K562 (cell line): ENCODE data around the gene APOO. TPM values are rescaled to one million over a fixed set of nuclear protein-coding genes. Genes with fewer than 3 reads are reported as not detected.

Experiments used
- ETS2 ChIP-seq: IDR thresholded peaks from 2 replicates; pipeline ENCODE4 v1.6.1; 2016; ENCODE audit warnings: borderline replicate concordance, missing genetic modification characterization, mild to moderate bottlenecking, moderate library complexity, missing compliant biosample characterization; ENCODE audit not compliant: poor library complexity, severe bottlenecking
- HMGXB4 ChIP-seq: sonication (generic); formaldehyde crosslinking; IDR thresholded peaks from 2 replicates; pipeline ENCODE4 v1.8.1; 2023; ENCODE audit warnings: mild to moderate bottlenecking, missing genetic modification reagents
- MLLT1 ChIP-seq, 2 experiments: fragments of 450-650 bp; IDR thresholded peaks; 2 replicates each; pipeline ENCODE4 v1.6.1; 2016
- NFE2 ChIP-seq: IDR thresholded peaks from 2 replicates; pipeline ENCODE4 v1.6.1; 2014; ENCODE audit warnings: antibody characterized with exemption, low read depth
- NFIC ChIP-seq: fragments of 450-650 bp; IDR thresholded peaks from 2 replicates; pipeline ENCODE4 v1.6.1; 2017; ENCODE audit warnings: mild to moderate bottlenecking, inconsistent platforms
- NR1H2 ChIP-seq: sonication (generic); formaldehyde crosslinking; IDR thresholded peaks from 2 replicates; pipeline ENCODE4 v1.4.0; 2020; ENCODE audit warnings: mild to moderate bottlenecking, missing genetic modification reagents
- PREB ChIP-seq: sonication (generic); formaldehyde crosslinking; IDR thresholded peaks from 2 replicates; pipeline ENCODE4 v1.8.1; 2023; ENCODE audit warnings: mild to moderate bottlenecking, missing genetic modification reagents
- RUNX1 ChIP-seq: sonication (generic); IDR thresholded peaks from 2 replicates; pipeline ENCODE4 v1.6.1; 2016; ENCODE audit warnings: antibody characterized with exemption, low read depth
- SMARCC2 ChIP-seq: fragments of 450-650 bp; IDR thresholded peaks from 2 replicates; pipeline ENCODE4 v1.6.1; 2017; ENCODE audit warnings: antibody characterized with exemption, moderate library complexity, mild to moderate bottlenecking, low read depth
- STAT6 ChIP-seq: sonication (generic); formaldehyde crosslinking; IDR thresholded peaks from 2 replicates; pipeline ENCODE4 v1.8.1; 2023; ENCODE audit warnings: mild to moderate bottlenecking, missing genetic modification reagents
- USF1 ChIP-seq: sonication (generic); formaldehyde crosslinking; IDR thresholded peaks from 2 replicates; pipeline ENCODE4 v1.9.0; 2022; ENCODE audit warnings: mild to moderate bottlenecking, missing genetic modification reagents
- ZNF395 ChIP-seq: fragments of 200-800 bp; sonication (Bioruptor generic); IDR thresholded peaks from 2 replicates; pipeline ENCODE4 v1.6.1; 2017; ENCODE audit warnings: missing genetic modification characterization, missing compliant biosample characterization
- ZNF398 ChIP-seq: fragments of 250-450 bp; sonication (Bioruptor Pico); IDR thresholded peaks from 2 replicates; pipeline ENCODE4 v1.8.0; 2021; ENCODE audit warnings: moderate library complexity, mild to moderate bottlenecking, inconsistent platforms
- ZNF668 ChIP-seq: fragments of 250-450 bp; sonication (Bioruptor Pico); IDR thresholded peaks from 2 replicates; pipeline ENCODE4 v1.8.0; 2022; ENCODE audit warnings: mild to moderate bottlenecking, inconsistent platforms
- ZSCAN32 ChIP-seq: fragments of 450-650 bp; formaldehyde crosslinking; IDR thresholded peaks from 2 replicates; pipeline ENCODE4 v1.4.0; 2020; ENCODE audit warnings: mild to moderate bottlenecking, moderate library complexity
- polyA plus RNA-seq, 8 experiments: library from polyadenylated mRNA; depleted of rRNA in 4 of 8; stranded (reverse) in 5 of 8; unstranded in 3 of 8; fragments of >200 nt; fragmentation: Nextera tagmentation in 2 of 8; fragmentation: Illumina TruSeq in 1 of 8; extraction: Ambion mirVana in 2 of 8; extraction: Trizol in 1 of 8; gene quantifications; 2 replicates each; pipeline versions ENCODE4 v1.2.1 to v1.2.3, GENCODE V29; 2011 to 2014; ENCODE audit warnings: inconsistent platforms in 1 of 8, missing spikeins in 1 of 8
- total RNA-seq, 7 experiments: library from RNA; depleted of rRNA in 6 of 7; stranded (reverse); fragments of >200 nt in 6 of 7; fragmentation: Illumina TruSeq in 2 of 7; extraction: Trizol in 2 of 7; gene quantifications; 2 replicates each; pipeline versions ENCODE4 v1.2.1 to v1.2.3, GENCODE V29; 2011 to 2021; ENCODE audit warnings: low replicate concordance in 1 of 7

Gene APOO
- total and polyA plus RNA-seq, 9 of the 15 experiments (the other 6 are each of a cell fraction or from before 2014, with no cell fraction given), result 37.3 to 76.4 (median 60.8) TPM

- TF ChIP-seq HMGXB4 (CRISPR knock-in tag) (no peak), MLLT1 (IDR thresholded peaks at IDR 0.05) (no peak), RUNX1 (no peak), PREB (CRISPR knock-in tag) (no peak), STAT6 (CRISPR knock-in tag) (no peak), USF1 (CRISPR knock-in tag) (no peak), ZNF398 (no peak), NFE2 (peak; percentile 89), NR1H2 (no peak), ZSCAN32 (CRISPR knock-in tag) (no peak), ETS2 (tag) (no peak), NFIC (peak; percentile 43), ZNF395 (CRISPR knock-in tag) (no peak), ZNF668 (CRISPR knock-in tag) (no peak), SMARCC2 (peak; percentile 61; the same call in 1 of the 2 replicates)
Measured at GRCh38 chrX:23938690-23939089, 31.0 kb upstream of the APOO start (continued).
